ENCODE results near the gene MBD1. TPM values are rescaled to one million over a fixed set of nuclear protein-coding genes. Genes with fewer than 3 reads are reported as not detected.

The MBD1 gene
- total RNA-seq, 1 experiment from 2014 or later: 53.4 TPM

DNA sequence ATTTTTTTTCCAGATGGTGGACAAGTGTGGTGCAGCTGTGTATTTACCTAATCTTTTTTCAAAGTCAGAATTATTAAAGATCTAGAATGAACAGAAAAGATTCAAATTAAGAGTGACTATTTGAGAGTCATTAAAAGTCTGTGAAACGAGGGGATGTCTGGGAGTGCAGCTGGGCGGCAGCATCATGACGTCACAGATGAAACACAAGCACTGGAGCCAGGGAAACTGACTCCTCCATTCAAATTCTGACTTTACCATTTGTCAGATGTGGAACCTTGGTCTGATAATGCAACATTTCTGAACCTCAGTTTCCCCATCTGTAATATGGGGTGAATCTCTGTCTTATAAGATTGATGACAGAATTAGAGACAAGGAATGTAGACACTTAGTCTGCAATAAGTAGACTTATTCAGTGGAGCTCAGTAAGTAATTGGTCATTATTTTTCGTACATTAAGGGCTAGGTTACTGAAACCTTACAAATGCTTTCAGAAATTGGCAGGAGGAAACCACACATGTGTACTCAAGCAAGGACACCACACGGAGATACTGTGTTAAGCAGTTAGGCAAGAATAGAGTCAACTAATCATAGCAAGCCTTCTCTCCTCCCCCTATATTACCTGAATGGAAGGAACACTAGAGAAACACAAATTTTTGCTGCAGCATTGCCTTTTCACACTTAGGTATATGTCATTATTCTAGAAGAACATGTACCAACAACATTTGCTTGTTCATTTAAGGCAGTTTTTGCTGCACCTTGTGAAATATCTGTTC lies 34.0 kb upstream of the MBD1 start (continued):
- TF ChIP-seq, protein P1, sequence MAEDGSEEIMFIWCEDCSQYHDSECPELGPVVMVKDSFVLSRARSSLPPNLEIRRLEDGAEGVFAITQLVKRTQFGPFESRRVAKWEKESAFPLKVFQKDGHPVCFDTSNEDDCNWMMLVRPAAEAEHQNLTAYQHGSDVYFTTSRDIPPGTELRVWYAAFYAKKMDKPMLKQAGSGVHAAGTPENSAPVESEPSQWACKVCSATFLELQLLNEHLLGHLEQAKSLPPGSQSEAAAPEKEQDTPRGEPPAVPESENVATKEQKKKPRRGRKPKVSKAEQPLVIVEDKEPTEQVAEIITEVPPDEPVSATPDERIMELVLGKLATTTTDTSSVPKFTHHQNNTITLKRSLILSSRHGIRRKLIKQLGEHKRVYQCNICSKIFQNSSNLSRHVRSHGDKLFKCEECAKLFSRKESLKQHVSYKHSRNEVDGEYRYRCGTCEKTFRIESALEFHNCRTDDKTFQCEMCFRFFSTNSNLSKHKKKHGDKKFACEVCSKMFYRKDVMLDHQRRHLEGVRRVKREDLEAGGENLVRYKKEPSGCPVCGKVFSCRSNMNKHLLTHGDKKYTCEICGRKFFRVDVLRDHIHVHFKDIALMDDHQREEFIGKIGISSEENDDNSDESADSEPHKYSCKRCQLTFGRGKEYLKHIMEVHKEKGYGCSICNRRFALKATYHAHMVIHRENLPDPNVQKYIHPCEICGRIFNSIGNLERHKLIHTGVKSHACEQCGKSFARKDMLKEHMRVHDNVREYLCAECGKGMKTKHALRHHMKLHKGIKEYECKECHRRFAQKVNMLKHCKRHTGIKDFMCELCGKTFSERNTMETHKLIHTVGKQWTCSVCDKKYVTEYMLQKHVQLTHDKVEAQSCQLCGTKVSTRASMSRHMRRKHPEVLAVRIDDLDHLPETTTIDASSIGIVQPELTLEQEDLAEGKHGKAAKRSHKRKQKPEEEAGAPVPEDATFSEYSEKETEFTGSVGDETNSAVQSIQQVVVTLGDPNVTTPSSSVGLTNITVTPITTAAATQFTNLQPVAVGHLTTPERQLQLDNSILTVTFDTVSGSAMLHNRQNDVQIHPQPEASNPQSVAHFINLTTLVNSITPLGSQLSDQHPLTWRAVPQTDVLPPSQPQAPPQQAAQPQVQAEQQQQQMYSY (CRISPR knock-in tag; IDR thresholded peaks at IDR 0.05): no peak
- TF ChIP-seq ZNF219 (CRISPR knock-in tag; IDR thresholded peaks at IDR 0.05; ENCODE audit: borderline replicate concordance): no peak
- no peak for TF ChIP-seq NR2C2 (CRISPR knock-in tag; IDR thresholded peaks at IDR 0.05)
- no peak for TF ChIP-seq NR1H2 (CRISPR knock-in tag; IDR thresholded peaks at IDR 0.05)
- TF ChIP-seq, protein P2, sequence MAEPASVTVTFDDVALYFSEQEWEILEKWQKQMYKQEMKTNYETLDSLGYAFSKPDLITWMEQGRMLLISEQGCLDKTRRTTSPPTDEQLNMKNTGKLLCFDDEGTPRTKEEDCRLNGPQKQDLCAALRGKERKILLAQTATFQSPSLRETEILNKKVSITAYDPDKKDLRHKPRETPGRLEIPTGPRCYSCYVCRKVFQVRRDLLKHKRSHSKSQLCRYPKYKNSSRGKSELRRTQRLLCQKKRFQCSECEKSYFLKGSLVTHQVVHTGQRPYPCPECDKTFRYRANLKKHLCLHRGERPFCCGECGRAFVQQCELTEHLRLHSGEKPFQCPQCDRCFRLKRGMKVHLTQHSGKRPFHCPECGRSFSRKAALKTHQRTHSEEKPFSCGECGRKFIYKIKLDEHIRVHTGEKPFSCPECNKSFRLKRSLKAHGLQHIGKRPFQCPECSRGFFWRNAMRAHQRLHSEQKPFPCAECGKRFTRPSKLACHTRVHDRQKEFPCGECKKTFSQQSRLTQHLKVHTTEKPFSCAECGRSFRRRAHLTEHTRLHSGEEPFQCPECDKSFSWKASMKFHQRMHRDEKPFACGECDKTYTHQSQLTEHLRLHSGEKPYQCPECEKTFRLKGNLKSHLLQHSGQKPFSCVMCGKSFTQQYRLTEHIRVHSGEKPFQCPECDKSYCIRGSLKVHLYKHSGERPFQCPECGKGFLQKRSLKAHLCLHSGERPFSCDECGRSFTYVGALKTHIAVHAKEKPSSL (CRISPR knock-in tag; conservative IDR thresholded peaks at IDR 0.05): no peak
- TF ChIP-seq, protein P3, sequence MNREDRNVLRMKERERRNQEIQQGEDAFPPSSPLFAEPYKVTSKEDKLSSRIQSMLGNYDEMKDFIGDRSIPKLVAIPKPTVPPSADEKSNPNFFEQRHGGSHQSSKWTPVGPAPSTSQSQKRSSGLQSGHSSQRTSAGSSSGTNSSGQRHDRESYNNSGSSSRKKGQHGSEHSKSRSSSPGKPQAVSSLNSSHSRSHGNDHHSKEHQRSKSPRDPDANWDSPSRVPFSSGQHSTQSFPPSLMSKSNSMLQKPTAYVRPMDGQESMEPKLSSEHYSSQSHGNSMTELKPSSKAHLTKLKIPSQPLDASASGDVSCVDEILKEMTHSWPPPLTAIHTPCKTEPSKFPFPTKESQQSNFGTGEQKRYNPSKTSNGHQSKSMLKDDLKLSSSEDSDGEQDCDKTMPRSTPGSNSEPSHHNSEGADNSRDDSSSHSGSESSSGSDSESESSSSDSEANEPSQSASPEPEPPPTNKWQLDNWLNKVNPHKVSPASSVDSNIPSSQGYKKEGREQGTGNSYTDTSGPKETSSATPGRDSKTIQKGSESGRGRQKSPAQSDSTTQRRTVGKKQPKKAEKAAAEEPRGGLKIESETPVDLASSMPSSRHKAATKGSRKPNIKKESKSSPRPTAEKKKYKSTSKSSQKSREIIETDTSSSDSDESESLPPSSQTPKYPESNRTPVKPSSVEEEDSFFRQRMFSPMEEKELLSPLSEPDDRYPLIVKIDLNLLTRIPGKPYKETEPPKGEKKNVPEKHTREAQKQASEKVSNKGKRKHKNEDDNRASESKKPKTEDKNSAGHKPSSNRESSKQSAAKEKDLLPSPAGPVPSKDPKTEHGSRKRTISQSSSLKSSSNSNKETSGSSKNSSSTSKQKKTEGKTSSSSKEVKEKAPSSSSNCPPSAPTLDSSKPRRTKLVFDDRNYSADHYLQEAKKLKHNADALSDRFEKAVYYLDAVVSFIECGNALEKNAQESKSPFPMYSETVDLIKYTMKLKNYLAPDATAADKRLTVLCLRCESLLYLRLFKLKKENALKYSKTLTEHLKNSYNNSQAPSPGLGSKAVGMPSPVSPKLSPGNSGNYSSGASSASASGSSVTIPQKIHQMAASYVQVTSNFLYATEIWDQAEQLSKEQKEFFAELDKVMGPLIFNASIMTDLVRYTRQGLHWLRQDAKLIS (CRISPR knock-in tag; IDR thresholded peaks at IDR 0.05; ENCODE audit: borderline replicate concordance): no peak
- no peak for TF ChIP-seq GTF2I (CRISPR knock-in tag; conservative IDR thresholded peaks at IDR 0.05)

DNA sequence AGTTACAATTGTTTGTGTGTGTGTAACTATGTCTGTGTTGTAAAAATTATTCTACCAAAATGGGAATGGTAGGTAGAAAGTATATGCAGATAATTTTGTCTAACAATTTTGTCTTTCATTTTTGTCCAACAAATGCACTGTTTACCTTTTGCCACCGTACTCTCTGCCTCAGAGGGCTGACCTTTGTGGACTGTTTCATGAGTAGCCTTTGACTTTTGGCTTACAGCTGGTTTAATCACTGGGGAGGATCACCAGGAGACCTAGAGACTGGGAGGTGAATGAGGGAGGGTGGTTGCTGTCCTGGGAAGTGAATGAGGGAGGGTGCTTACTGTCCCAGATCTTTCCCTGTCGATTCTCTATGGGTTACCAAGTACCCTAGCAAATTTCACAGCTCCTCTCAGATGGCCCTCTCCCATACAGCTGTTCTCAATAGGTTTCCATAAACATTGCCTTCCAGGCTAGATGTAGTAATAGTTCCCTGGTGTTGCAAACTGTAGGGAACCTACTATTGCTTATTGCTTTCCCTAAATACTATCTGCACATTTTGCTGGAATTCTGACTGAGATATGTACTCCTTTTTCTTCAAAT lies 32.6 kb upstream of the MBD1 start:
- H3K4me1 Mint-ChIP-seq: no peaks in the 10 kb centered on the region
- H3K27me3 Mint-ChIP-seq (ENCODE audit: low read depth): peaks cover 41% of the 10 kb centered on the region
- H3K36me3 Mint-ChIP-seq: no peaks in the 10 kb centered on the region
- H3K4me3 Mint-ChIP-seq: no peak overlapping the region
- H3K27ac Mint-ChIP-seq: no peak overlapping the region
- no peak for DNase-seq (ENCODE audit: low spot score)
- H3K9me3 Mint-ChIP-seq: no peaks in the 10 kb centered on the region
- POLR2A ChIA-PET: no interaction called here
- CTCF ChIA-PET: interaction anchor here (1.8 kb wide), 1 partner anchor 43 kb away, joined by 4 read pairs; no protein-coding TSS in a partner anchor
- ATAC-seq: no peak
- TF ChIP-seq, protein P4, sequence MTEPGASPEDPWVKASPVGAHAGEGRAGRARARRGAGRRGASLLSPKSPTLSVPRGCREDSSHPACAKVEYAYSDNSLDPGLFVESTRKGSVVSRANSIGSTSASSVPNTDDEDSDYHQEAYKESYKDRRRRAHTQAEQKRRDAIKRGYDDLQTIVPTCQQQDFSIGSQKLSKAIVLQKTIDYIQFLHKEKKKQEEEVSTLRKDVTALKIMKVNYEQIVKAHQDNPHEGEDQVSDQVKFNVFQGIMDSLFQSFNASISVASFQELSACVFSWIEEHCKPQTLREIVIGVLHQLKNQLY (CRISPR knock-in tag; IDR thresholded peaks at IDR 0.05): no peak
- TF ChIP-seq ZNF416 (CRISPR knock-in tag; IDR thresholded peaks at IDR 0.05): no peak
- TF ChIP-seq, protein P5, sequence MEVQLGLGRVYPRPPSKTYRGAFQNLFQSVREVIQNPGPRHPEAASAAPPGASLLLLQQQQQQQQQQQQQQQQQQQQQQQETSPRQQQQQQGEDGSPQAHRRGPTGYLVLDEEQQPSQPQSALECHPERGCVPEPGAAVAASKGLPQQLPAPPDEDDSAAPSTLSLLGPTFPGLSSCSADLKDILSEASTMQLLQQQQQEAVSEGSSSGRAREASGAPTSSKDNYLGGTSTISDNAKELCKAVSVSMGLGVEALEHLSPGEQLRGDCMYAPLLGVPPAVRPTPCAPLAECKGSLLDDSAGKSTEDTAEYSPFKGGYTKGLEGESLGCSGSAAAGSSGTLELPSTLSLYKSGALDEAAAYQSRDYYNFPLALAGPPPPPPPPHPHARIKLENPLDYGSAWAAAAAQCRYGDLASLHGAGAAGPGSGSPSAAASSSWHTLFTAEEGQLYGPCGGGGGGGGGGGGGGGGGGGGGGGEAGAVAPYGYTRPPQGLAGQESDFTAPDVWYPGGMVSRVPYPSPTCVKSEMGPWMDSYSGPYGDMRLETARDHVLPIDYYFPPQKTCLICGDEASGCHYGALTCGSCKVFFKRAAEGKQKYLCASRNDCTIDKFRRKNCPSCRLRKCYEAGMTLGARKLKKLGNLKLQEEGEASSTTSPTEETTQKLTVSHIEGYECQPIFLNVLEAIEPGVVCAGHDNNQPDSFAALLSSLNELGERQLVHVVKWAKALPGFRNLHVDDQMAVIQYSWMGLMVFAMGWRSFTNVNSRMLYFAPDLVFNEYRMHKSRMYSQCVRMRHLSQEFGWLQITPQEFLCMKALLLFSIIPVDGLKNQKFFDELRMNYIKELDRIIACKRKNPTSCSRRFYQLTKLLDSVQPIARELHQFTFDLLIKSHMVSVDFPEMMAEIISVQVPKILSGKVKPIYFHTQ (CRISPR knock-in tag; IDR thresholded peaks at IDR 0.05): no peak
- TF ChIP-seq ZNF219 (CRISPR knock-in tag; IDR thresholded peaks at IDR 0.05; ENCODE audit: borderline replicate concordance): no peak
- no peak for TF ChIP-seq RELA (CRISPR knock-in tag; IDR thresholded peaks at IDR 0.05; ENCODE audit: borderline replicate concordance)
- TF ChIP-seq TCF7 (CRISPR knock-in tag; IDR thresholded peaks at IDR 0.05; ENCODE audit: low read depth): no peak
- TF ChIP-seq, protein P6, sequence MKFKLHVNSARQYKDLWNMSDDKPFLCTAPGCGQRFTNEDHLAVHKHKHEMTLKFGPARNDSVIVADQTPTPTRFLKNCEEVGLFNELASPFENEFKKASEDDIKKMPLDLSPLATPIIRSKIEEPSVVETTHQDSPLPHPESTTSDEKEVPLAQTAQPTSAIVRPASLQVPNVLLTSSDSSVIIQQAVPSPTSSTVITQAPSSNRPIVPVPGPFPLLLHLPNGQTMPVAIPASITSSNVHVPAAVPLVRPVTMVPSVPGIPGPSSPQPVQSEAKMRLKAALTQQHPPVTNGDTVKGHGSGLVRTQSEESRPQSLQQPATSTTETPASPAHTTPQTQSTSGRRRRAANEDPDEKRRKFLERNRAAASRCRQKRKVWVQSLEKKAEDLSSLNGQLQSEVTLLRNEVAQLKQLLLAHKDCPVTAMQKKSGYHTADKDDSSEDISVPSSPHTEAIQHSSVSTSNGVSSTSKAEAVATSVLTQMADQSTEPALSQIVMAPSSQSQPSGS (CRISPR knock-in tag; IDR thresholded peaks at IDR 0.05; ENCODE audit: borderline replicate concordance, low read depth): no peak
- TF ChIP-seq NR2C2 (CRISPR knock-in tag; IDR thresholded peaks at IDR 0.05): no peak
- no peak for TF ChIP-seq MYBL2 (CRISPR knock-in tag; IDR thresholded peaks at IDR 0.05)
- TF ChIP-seq, protein P7, sequence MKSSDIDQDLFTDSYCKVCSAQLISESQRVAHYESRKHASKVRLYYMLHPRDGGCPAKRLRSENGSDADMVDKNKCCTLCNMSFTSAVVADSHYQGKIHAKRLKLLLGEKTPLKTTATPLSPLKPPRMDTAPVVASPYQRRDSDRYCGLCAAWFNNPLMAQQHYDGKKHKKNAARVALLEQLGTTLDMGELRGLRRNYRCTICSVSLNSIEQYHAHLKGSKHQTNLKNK (CRISPR knock-in tag; IDR thresholded peaks at IDR 0.05): no peak
- TF ChIP-seq, protein P8, sequence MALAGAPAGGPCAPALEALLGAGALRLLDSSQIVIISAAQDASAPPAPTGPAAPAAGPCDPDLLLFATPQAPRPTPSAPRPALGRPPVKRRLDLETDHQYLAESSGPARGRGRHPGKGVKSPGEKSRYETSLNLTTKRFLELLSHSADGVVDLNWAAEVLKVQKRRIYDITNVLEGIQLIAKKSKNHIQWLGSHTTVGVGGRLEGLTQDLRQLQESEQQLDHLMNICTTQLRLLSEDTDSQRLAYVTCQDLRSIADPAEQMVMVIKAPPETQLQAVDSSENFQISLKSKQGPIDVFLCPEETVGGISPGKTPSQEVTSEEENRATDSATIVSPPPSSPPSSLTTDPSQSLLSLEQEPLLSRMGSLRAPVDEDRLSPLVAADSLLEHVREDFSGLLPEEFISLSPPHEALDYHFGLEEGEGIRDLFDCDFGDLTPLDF (CRISPR knock-in tag; IDR thresholded peaks at IDR 0.05): no peak
- no peak for TF ChIP-seq SMAD3 (CRISPR knock-in tag; IDR thresholded peaks at IDR 0.05; ENCODE audit: borderline replicate concordance)

Data from WTC11 (cell line).